GM23248 (cell line): ENCODE measurements around the gene ATXN7L3B. TPM values are rescaled to one million over a fixed set of nuclear protein-coding genes. Genes with fewer than 3 reads are reported as not detected.

Experiments used
- DNase-seq: peaks from one replicate; pipeline ENCODE4 v3.0.0-alpha.2; 2015
- H2AFZ ChIP-seq: fragments of 200-600 bp; sonication (generic); 2 replicates; pipeline ENCODE4 v1.6.1; 2016; ENCODE audit warnings: antibody characterized with exemption
- H3F3A ChIP-seq: fragments of 200-600 bp; sonication (generic); 2 replicates; pipeline ENCODE4 v1.6.1; 2016; ENCODE audit warnings: mild to moderate bottlenecking, antibody characterized with exemption, mixed run types; ENCODE audit not compliant: insufficient read depth
- H3K27ac ChIP-seq: fragments of 200-600 bp; sonication (generic); 2 replicates; pipeline ENCODE4 v1.5.1; 2016; ENCODE audit warnings: mild to moderate bottlenecking
- H3K27me3 ChIP-seq: fragments of 200-600 bp; sonication (generic); replicated peaks from 2 replicates; pipeline ENCODE4 v1.6.1; 2016; ENCODE audit warnings: mild to moderate bottlenecking; ENCODE audit not compliant: insufficient read depth
- H3K36me3 ChIP-seq: fragments of 200-600 bp; sonication (generic); 2 replicates; pipeline ENCODE4 v1.6.1; 2016; ENCODE audit warnings: low read depth, mild to moderate bottlenecking
- H3K4me1 ChIP-seq: fragments of 200-600 bp; sonication (generic); 2 replicates; pipeline ENCODE4 v1.6.1; 2016; ENCODE audit warnings: mild to moderate bottlenecking; ENCODE audit not compliant: insufficient read depth
- H3K4me2 ChIP-seq: fragments of 200-600 bp; sonication (generic); one replicate; pipeline ENCODE4 v1.6.1; 2016; ENCODE audit warnings: mild to moderate bottlenecking; ENCODE audit not compliant: unreplicated experiment
- H3K4me3 ChIP-seq: fragments of 200-600 bp; sonication (generic); 2 replicates; pipeline ENCODE4 v1.5.1; 2016; ENCODE audit warnings: mild to moderate bottlenecking
- H3K79me2 ChIP-seq: fragments of 200-600 bp; sonication (generic); 2 replicates; pipeline ENCODE4 v1.6.1; 2016; ENCODE audit warnings: mild to moderate bottlenecking; ENCODE audit not compliant: insufficient read depth
- H3K9ac ChIP-seq: fragments of 200-600 bp; sonication (generic); 2 replicates; pipeline ENCODE4 v1.6.1; 2016; ENCODE audit warnings: mild to moderate bottlenecking
- H3K9me2 ChIP-seq: fragments of 200-600 bp; sonication (generic); 2 replicates; pipeline ENCODE4 v1.6.1; 2016; ENCODE audit warnings: mixed run types, mild to moderate bottlenecking, moderate library complexity; ENCODE audit not compliant: insufficient read depth
- H3K9me3 ChIP-seq: fragments of 200-600 bp; sonication (generic); one replicate; pipeline ENCODE4 v1.6.1; 2017; ENCODE audit warnings: low read depth
- H4K20me1 ChIP-seq: fragments of 200-600 bp; sonication (generic); 2 replicates; pipeline ENCODE4 v1.6.0; 2016; ENCODE audit not compliant: insufficient read depth
- EZH2 ChIP-seq: fragments of 200-600 bp; sonication (generic); IDR thresholded peaks from 2 replicates; pipeline ENCODE4 v1.6.1; 2018; ENCODE audit warnings: antibody characterized with exemption, mild to moderate bottlenecking; ENCODE audit not compliant: insufficient read depth, poor library complexity, severe bottlenecking
- EZH2phosphoT487 ChIP-seq: fragments of 200-600 bp; sonication (generic); IDR thresholded peaks from 2 replicates; pipeline ENCODE4 v1.6.1; 2018; ENCODE audit warnings: antibody characterized with exemption, moderate library complexity, mild to moderate bottlenecking, low read depth; ENCODE audit not compliant: insufficient read depth
- WGBS, 2 experiments: methylation state at CpG; one replicate each; pipeline ENCODE4 v1.1.6; 2015 to 2017; ENCODE audit warnings: low lambda C conversion rate in 2 of 2, low coverage in 1 of 2; ENCODE audit errors: missing lambda C conversion rate in 2 of 2; 5-methylcytosine and 5-hydroxymethylcytosine counted together
- in situ Hi-C: fragments of 300-500 bp; cut with MboI; formaldehyde crosslinking; loops from 2 replicates; pipeline ENCODE4 v1.15.0; 2020
- polyA plus RNA-seq: library from polyadenylated mRNA; unstranded; fragments of >200 nt; fragmentation: Nextera tagmentation; extraction: Ambion mirVana; gene quantifications from 2 replicates; pipeline ENCODE4 v1.2.1, GENCODE V29; 2016
- total RNA-seq: library from RNA; depleted of rRNA; stranded (reverse); fragments of >200 nt; shearing (Covaris generic); gene quantifications from 2 replicates; pipeline ENCODE4 v1.2.3, GENCODE V29; 2014

The ATXN7L3B gene
- total and polyA plus RNA-seq, 2 experiments from 2014 or later = 21.4 to 23.3 TPM

DNA sequence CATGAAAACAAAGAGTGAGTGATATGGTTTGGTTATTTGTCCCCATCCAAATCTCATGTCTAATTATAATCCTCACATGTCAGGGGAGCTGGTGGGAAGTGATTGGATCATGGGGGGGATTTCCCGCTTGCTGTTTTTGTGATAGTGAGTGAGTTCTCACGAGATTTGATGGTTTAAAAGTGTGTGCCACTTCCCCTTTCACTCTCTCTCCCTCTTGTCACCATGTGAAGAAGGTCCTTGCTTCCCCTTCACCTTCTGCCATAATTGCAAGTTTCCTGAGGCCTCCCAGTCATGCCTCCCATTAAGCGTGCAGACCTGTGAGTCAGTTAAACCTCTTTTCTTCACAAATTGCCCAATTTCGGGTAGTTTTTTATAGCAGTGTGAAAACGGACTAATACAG lies 2.1 kb upstream of the ATXN7L3B start:
- Histone ChIP-seq H3K9me2 (no peaks in the 10 kb centered on the region), H3K9ac (no peak overlapping the region), H3K4me2 (no peak overlapping the region), H3K36me3 (no peaks in the 10 kb centered on the region), H3K79me2 (peaks cover 28% of the 10 kb centered on the region), H3K27ac (no peak overlapping the region), H3F3A (peaks cover 7% of the 10 kb centered on the region), H3K9me3 (no peaks in the 10 kb centered on the region), H3K27me3 (no peaks in the 10 kb centered on the region), H2AFZ (no peak overlapping the region), H3K4me3 (no peak overlapping the region), H4K20me1 (0 out of 2 replicates have a peak, but pooled peaks cover 10% of the 10 kb centered on the region), H3K4me1 (peaks cover 22% of the 10 kb centered on the region)
- WGBS, 2 experiments = 81 to 83% methylated on average over 4 to 5 of the region's 5 CpGs
- no peak for DNase-seq
- in situ Hi-C loops = no loop called here
- TF ChIP-seq EZH2phosphoT487 (no peak), EZH2 (no peak)

DNA sequence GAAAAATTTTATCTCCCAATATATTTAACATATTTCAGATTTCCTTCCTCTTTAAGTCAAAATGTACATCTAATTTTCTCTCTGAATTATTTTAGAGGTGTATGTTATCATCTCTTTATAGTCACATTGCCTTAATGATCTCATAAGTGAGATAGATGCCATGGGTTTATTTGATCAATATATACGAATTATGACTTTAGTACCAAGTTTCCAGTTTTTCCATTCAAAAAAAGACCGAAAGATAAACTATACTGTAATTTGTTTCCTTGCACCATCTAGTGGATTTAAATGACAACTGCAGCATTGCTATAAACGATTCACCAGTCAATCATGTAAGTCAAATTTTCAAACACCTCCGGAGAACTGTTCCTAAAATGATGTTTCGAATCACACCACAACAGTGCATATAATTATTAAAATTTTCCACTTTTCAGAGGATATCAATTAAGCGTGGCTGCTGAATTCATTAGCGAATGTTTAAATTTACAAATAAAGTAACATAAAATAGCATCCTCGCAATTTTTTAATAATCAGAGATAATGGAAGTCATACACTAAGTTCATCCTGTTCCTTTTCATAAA lies 419 bp upstream of the ATXN7L3B start:
- Histone ChIP-seq H3K36me3 (0 out of 2 replicates have a peak, but pooled peaks cover 6% of the 10 kb centered on the region), H3K9me2 (no peaks in the 10 kb centered on the region), H3K79me2 (peaks cover 45% of the 10 kb centered on the region), H3K4me3 (peak overlapping the region; percentile 95), H3K4me1 (peaks cover 30% of the 10 kb centered on the region), H3K9me3 (no peaks in the 10 kb centered on the region), H3K4me2 (peak overlapping the region; percentile 98), H3K27me3 (no peaks in the 10 kb centered on the region), H3F3A (peaks cover 7% of the 10 kb centered on the region), H3K27ac (peak overlapping the region; percentile 95), H2AFZ (peak overlapping the region; percentile 99), H3K9ac (peak overlapping the region; percentile 99), H4K20me1 (peaks cover 20% of the 10 kb centered on the region; the same call in 1 of the 2 replicates)
- DNase-seq = peak; percentile 78
- in situ Hi-C loops = no loop called here
- TF ChIP-seq EZH2 (no peak), EZH2phosphoT487 (no peak)
- whole genome bisulfite sequencing, 2 experiments = 1 to 2% methylated on average over 8 of the region's 8 CpGs

DNA sequence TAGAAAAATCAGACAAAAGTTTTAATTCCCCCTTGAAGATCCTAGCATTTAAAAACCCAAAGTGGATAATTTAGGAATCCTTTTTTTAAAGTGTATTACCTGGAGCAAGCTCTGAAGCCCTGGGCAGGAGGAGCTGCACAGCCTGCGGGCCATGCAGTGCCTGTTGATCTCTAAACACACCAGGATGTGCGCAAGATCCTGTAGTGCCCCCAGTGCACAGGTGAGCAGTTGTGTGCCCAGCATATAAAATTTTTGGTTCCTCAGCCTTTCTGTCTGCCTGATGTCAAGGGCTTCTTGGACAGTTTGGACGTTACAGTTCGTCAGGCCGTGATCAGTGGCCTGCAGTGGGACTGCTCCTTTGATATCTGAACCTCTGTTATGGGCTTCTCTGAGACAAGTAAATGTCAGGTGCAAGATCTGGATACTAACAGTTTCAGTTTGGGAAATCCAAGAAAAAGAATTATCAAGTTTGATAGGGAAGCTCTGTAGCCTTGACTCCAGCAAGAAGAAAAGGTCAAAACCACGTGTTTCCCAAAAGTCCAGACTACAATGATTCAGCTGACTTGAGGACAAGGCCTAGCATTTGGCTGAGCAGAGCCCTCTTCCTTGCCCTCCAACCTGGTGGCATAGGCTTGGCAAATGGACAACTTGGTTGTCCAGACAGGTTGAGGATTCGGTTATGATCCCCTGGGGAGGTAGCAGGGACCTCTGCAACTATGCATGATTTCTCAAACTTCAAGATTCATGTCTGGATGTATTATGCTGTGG lies 1.0 kb downstream of the ATXN7L3B start:
- peaks cover 7% of the 10 kb centered on the region for H3F3A ChIP-seq
- peak overlapping the region; percentile 95 for H3K4me3 ChIP-seq
- H3K79me2 ChIP-seq = peaks cover 59% of the 10 kb centered on the region
- peaks cover 21% of the 10 kb centered on the region; the same call in 1 of the 2 replicates for H4K20me1 ChIP-seq
- H3K36me3 ChIP-seq = 0 out of 2 replicates have a peak, but pooled peaks cover 12% of the 10 kb centered on the region
- in situ Hi-C loops = no loop called here
- peaks cover 35% of the 10 kb centered on the region for H3K4me1 ChIP-seq
- no peaks in the 10 kb centered on the region for H3K9me3 ChIP-seq
- no peak for TF ChIP-seq EZH2
- TF ChIP-seq EZH2phosphoT487 = no peak
- DNase-seq = peak; percentile 40
- 29 to 40% methylated on average over 7 of the region's 7 CpGs for WGBS, 2 experiments
- H3K9ac ChIP-seq = peak overlapping the region; percentile 99
- H3K27me3 ChIP-seq = no peaks in the 10 kb centered on the region
- peak overlapping the region; percentile 98 for H3K4me2 ChIP-seq
- peak overlapping the region; percentile 99 for H2AFZ ChIP-seq
- no peaks in the 10 kb centered on the region for H3K9me2 ChIP-seq
- peak overlapping the region; percentile 95 for H3K27ac ChIP-seq

DNA sequence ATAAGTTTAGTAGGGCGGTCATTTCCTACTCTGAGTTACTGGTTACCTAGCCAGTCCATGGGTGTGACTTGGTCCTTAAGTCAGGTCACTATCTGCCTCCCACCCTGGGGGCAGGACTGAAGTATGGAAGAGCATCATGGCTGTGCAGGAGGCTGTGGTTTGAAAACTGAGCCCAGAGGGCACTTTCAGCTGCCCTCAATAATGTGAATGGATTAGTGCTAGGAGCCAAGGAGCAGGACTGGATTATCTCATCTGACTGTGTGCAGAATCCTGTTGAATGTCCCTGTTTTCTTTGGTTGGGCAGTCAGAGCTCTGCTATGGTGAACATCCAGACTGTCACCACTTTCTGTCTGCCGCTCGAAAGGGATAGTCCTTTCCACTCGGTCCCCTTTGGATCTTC lies 1.6 kb downstream of the ATXN7L3B start:
- DNase-seq = peak; percentile 11
- Histone ChIP-seq H3K27ac (no peak overlapping the region), H2AFZ (no peak overlapping the region), H3K36me3 (0 out of 2 replicates have a peak, but pooled peaks cover 12% of the 10 kb centered on the region), H3K79me2 (peaks cover 65% of the 10 kb centered on the region), H3K4me1 (peaks cover 35% of the 10 kb centered on the region), H3K27me3 (no peaks in the 10 kb centered on the region), H3F3A (peaks cover 7% of the 10 kb centered on the region), H3K9me2 (no peaks in the 10 kb centered on the region), H3K4me3 (peak overlapping the region; percentile 95), H4K20me1 (peaks cover 21% of the 10 kb centered on the region; the same call in 1 of the 2 replicates), H3K9ac (peak overlapping the region; percentile 99), H3K4me2 (peak overlapping the region; percentile 98), H3K9me3 (no peaks in the 10 kb centered on the region)
- TF ChIP-seq EZH2phosphoT487 = no peak
- TF ChIP-seq EZH2 = no peak
- in situ Hi-C loops = no loop called here
- 74 to 77% methylated on average over 4 of the region's 4 CpGs for WGBS, 2 experiments
